HG02884 (cell line): Measurements from ENCODE around the gene KRT7.
"Not testable (repeated sequence)": the region's sequence is repeated elsewhere in the genome, so short reads cannot be mapped to it uniquely, and the experiment has no call there.

Experiments used
- ATAC-seq: cut with Tn5 transposase; IDR thresholded peaks from one replicate; pipeline ENCODE4 v1.9.1; 2021; ENCODE audit warnings: mild to moderate bottlenecking, moderate library complexity; ENCODE audit not compliant: unreplicated experiment

KRT7 gene

GRCh38 chr12:52254965-52255751, 22.1 kb downstream of the KRT7 start:
- no peak for ATAC-seq

DNA sequence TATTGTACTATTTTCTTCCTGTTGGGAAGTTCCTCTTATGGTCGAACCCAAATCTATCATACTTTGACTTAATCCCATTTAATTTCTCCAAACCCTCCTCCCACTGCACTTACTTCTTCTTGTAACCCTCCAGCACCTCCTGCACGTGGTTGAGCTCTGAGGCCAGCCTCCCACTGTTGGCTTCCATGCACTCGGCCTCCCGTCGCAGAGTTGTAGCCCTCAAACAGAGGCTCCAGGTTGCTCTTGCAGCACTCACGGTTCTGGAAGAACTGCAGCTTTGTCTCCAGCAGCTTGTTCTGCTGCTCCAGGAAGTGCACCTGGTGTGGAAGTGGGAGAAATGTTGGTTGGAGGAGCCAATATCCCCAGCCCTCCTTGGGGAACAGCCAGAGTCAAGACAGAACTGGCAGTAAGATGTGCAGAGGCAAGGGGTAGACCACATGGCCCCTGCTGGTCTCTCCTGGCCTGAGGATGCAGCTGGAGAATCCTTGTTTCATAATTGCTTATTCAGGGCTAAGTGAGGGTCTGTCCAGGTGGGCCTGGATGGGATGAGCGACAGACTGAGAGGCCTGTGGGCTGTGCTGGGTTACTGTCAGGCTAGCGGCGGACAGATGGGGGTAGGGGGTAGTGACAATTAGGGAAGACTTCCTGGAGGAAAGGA, 23.0 kb downstream of the KRT7 start:
- ATAC-seq: no peak

GRCh38 chr12:52256584-52256935, 23.5 kb downstream of the KRT7 start:
- ATAC-seq: no peak

GRCh38 chr12:52257074-52257551, 24.1 kb downstream of the KRT7 start:
- no peak for ATAC-seq

- not testable (repeated sequence) for ATAC-seq
Measured at GRCh38 chr12:52257922-52258321, 24.9 kb downstream of the KRT7 start.

- ATAC-seq: no peak
Measured at GRCh38 chr12:52258335-52258901, 25.4 kb downstream of the KRT7 start.

DNA sequence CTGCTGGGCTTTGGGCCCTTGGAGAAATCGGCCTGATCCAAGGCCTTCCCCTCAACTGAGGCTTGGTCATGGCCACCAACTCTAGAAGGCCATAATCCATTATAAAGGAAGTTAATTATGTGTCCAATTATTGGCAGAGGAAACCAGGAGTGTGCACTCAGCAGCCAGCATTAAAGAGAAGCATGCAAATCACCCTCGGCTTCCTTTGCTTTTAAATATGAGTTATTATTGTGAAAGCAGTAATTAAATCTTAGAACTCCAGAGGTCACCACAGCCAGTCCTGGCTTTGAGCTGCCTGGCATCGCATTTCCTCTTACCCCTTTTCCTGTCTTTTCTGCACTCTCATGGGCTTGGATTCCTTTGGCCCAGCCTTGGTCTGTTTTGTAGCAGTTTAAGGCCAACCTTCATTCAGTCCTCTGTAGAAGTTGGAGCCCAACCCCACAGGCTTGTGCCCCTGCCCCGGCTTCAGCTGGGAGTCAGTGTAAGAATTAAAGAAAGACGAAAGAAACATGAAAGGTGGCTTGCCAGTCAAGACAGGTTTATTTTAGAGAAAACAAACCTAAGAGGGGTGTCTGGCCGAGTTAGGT, 26.7 kb downstream of the KRT7 start:
- ATAC-seq: no peak

GRCh38 chr12:52260361-52261207, 27.5 kb downstream of the KRT7 start:
- ATAC-seq: no peak

- ATAC-seq: no peak
Measured at GRCh38 chr12:52261208-52261484, 28.1 kb downstream of the KRT7 start.

DNA sequence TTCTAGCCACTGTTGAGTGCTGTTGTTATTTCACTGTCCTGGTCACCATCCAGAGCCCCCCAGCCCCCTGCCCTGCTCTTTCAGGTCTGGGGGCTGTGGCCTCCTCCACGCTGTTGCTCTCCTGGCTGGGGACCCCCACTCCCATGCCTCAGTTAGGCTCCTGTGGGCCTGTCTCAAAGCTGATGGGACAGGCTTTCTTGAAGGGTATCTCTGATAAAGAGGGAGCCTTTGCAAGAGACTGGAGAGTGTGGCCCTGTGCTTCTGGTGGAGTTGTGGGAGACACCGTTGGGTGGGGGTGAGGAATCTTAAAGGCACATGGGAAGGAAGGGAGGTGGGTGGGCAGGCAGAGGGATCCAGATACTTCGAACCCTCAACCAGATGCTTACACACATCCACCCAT, 29.2 kb downstream of the KRT7 start:
- no peak for ATAC-seq

DNA sequence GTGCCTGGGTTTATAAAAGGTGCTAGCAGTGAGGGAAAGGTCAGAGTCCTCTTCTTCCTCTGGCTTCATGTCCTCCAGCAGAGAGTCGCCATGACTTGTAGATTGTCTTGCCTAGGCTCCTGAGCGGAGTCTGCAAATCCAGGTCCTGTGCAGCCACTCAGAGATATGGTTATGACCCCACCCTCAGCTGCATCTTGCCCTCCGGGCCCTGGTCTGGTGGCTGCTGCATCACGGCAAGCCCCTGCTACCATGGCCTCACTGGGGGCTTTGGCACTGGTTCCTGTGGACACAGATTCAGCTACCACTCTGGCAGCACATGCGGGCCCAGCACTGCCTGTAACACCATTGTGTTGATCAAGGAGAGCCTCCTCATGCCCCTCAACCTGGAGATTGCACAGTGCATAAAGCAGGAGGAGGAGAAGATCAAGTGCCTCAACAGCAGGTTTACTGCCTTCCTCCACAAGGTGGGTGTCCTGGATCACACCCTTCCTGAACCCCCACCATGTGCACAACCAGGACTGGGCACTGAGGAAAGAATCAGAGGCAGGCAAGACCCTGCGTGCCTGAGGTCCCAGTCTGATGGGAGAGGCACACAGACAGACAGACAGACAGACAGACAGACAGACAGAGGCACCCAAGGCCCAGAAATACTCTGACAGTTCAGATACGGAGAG, 30.9 kb downstream of the KRT7 start:
- ATAC-seq: no peak

DNA sequence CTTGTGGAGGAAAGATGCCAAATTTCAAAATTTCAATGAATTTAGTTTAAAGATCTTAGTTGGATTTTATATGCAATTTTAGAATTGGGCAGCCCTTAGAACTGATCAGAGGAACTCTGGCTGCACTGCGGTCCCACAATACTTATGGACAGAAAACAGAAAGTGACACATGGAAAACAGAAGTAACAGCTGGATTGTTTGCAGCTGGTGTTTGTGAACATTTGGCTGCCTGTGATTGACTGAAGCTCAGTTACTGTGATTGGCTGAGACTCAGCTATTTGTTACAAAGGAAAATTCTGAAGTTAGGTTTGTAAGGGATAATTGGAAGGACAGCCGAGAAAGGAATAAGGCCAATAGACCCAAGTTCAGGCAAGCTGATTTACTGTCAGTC, 31.4 kb downstream of the KRT7 start:
- no peak for ATAC-seq

GRCh38 chr12:52266514-52266913, 33.5 kb downstream of the KRT7 start:
- no peak for ATAC-seq

DNA sequence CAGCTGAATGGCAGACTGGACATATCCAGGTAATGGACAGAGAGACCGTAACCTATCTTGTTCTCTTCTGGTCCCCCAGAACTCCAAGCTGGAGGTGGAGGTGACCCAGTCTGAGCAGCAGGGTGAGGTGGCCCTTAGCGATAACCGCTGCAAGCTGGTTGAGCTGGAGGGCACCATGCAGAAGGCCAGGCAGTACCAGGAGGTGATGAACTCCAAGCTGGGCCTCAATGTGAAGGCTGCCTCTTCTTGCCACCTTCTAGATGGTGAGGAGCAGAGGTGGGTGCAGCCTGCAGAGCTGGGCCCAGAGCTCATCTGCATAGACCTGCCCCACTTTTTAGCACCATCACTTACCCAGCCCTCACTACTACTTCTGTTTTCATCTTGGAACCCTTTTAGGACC, 34.2 kb downstream of the KRT7 start:
- ATAC-seq: no peak

DNA sequence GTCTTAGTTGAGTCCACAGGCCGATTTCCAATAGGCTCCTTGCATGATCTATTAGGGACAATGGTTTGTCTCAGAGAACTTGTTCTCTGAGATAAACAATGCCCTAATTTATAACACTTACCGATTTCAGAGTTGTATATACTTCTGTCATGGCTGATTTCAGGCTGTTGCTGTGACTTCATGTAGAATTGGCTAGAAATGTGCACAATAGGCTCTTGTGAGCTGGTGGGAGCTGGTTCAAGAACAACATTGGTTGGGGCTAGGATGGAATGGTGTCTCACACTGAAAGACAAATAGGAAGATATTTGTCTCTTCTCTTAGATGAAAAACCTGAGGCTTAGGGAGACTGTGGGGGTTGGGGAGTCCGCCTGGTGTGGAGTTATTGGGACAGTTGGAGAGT, 34.7 kb downstream of the KRT7 start:
- no peak for ATAC-seq

- no peak for ATAC-seq
Measured at GRCh38 chr12:52268212-52268611, 35.2 kb downstream of the KRT7 start.

DNA sequence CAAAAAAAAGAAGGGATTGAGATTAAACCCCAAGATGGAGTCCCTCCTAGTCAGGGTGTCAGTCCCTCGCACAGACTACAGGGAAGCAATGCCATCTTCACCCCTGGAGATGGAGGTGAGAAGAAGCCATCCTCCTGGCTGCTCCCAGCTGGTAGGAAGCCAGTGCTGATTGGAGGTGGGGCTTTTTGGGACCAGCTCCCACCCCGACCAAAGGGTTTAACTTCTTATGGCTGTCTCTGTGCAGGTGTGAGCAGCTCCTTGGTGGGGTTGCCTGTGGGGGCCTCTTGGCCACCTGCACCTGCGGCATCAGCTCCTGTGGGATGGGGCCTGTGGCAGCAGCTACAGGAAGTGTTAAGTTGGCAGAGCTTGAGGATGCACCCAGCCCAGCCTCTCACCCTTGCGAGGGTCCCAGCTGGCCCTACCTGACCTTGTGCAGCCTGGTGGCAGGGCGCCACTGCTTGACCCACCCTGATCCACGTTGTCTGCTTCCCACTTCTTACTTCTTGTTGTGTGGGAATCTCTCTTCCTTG, 37.6 kb downstream of the KRT7 start:
- no peak for ATAC-seq

DNA sequence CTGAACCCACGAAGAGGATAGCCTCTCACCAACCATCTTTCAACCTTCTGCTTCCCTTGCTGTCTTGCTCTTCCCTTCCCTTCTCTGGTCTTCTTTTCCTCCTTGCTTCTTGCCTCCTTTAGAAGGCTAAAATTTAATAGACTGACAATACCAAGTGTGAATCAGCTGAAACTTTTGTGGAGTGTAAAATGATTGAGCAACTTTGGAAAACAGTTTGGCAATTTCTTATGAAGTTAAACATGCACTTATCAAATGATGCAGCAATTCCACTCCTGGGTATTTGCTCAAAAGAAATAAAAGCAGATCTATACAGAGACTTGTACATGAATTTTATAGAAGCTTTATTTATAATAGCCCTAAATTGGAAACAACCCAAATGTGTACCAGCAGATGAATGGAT, 38.1 kb downstream of the KRT7 start:
- ATAC-seq: no peak

DNA sequence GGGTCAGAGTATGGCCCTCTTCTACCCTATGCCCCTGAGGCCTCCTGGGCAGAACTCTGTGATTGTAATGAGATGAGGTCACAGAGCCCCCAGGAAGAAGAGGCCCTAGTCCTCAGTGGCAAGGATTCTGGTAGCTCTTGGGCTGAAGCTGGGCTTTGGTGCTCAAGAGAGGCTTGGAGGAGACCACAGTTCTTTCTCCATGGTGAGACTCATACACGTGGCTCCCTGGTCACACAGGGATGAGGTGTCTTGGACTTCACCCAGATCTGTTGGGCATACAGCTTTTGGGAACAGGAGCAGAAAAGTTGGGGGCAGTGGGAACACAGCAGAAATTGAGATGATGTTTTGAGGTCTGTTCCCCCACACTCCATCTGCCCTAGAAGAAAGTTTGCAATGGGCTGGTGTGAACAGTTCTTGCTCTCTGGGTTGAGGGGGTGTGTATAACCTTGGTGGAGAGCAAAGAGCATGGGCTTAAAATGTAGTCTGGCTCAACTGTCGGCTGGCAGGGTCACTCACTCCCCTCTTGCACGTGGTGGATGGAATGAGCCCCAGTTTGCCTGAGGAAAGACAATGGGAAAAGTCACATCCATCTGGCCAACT, 41.6 kb downstream of the KRT7 start, which contains the start of gene KRT86:
TSS of gene KRT86 (plus strand) at position 125 of the 600 bp plus-strand sequence. CDS start 27,272 bp downstream, outside the sequence.
- no peak for ATAC-seq

DNA sequence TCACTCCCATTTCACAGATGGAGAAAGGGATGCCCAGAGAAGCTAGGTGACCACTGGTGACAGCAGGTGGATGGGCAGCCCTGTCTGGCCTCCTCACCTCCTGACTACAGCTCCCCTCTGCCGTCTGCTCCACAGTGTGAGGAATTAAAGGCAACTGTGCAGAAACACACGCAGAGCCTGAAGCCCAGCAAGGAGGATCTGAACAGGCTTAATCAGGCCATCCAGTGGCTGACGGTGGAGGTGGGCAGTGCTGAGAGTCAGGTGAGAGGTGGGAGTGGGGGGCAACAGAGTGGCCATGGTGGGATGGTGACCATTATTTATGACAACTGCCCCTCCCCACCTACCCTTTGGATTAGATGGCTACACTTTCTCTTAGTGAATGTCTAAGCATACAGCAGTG, 42.6 kb downstream of the KRT7 start:
- ATAC-seq: no peak
